Measurements from ENCODE around the gene CCT3. TPM values are rescaled to one million over a fixed set of nuclear protein-coding genes. Genes with fewer than 3 reads are reported as not detected.
A peak's percentile ranks its signal among the peaks of the same experiment; 100 is the strongest.

CCT3 gene
- total and polyA plus RNA-seq, 2 experiments from 2014 or later, result 405 to 618 TPM

DNA sequence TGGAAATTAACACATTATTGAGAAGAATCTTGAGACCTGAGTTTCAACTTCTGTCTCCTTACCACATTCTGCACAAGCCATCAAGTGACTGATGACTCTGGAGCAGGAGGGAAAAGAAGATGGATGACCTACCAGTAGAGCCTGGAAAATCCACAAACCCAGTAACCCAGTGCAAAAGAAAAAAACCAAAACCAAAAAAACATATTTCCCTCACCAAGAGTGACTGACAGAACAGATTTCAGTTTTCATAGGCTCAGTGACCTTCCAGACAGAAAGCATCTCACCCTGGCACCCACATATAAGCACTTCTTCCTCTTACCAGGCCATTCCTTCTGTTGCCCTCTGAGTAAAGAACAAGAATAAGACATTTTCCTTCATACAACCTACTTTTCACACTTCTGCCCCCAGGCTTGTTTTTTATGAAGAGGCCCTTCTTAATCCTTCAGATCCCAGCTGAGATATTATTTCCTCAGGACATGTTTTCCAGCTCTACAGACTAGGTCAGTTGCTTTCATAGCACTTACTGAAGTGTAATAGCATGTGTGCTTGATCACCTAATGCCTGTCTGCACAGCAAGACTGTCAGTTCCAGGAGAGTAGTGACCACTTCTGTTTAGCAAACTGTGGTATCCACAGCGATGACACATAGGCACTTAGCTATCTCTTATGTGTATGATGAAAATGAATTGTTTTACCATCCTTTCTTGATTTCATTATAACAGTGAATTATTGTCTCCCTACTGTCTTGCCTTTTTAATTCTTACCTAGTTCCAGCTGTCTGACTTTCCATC lies 4.3 kb upstream of the CCT3 start (continued):
- no peak for TF ChIP-seq CREB1 (CRISPR knock-in tag; IDR thresholded peaks at IDR 0.05; ENCODE audit: low read depth)
- TF ChIP-seq JUNB (IDR thresholded peaks at IDR 0.05; ENCODE audit: unreplicated experiment), result no peak

- peaks cover 38% of the 10 kb centered on the region for H4K20me1 ChIP-seq (replicated peaks; ENCODE audit: insufficient read depth)
- H3K27me3 ChIP-seq (ENCODE audit: insufficient read depth), result no peaks in the 10 kb centered on the region
- peaks cover 9% of the 10 kb centered on the region for H3K4me1 ChIP-seq (ENCODE audit: insufficient read depth)
- peak overlapping the region; percentile 95 for H3K4me3 ChIP-seq
- Mint-ChIP-seq H3K27me3 (ENCODE audit: insufficient read depth, low read depth, poor library complexity) (peaks cover 10% of the 10 kb centered on the region), H3K4me1 (peaks cover 13% of the 10 kb centered on the region), H3K9me3 (peaks cover 6% of the 10 kb centered on the region; the same call in 1 of the 3 replicates), H3K27ac (peak overlapping the region; percentile 98), H3K36me3 (ENCODE audit: low read depth) (peaks cover 53% of the 10 kb centered on the region), H3K4me3 (peak overlapping the region; percentile 100)
- H3K79me2 ChIP-seq (replicated peaks; ENCODE audit: insufficient read depth), result peaks cover 51% of the 10 kb centered on the region
- H3F3A ChIP-seq (replicated peaks; ENCODE audit: low read depth), result peaks cover 18% of the 10 kb centered on the region
- H3K4me2 ChIP-seq, result peak overlapping the region; percentile 85
- no peak for ATAC-seq
- 0 out of 2 replicates have a peak overlapping the region, but pooled peaks have one; percentile 54 for H2AFZ ChIP-seq
- DNase-seq (ENCODE audit: low spot score), result no peak
- peaks cover 27% of the 10 kb centered on the region for H3K36me3 ChIP-seq (ENCODE audit: insufficient read depth)
- H3K27ac ChIP-seq (ENCODE audit: low read depth), result peak overlapping the region; percentile 72; the same call in 1 of the 2 replicates
- H3K9me2 ChIP-seq (ENCODE audit: insufficient read depth), result no peaks in the 10 kb centered on the region
- no peak for TF ChIP-seq ZNF114 (CRISPR knock-in tag; IDR thresholded peaks at IDR 0.05)
- TF ChIP-seq NANOG (IDR thresholded peaks at IDR 0.05; ENCODE audit: borderline replicate concordance), result no peak
- no peak for TF ChIP-seq STAT1 (IDR thresholded peaks at IDR 0.05; ENCODE audit: unreplicated experiment)
- no peak for TF ChIP-seq REST (IDR thresholded peaks at IDR 0.05; ENCODE audit: unreplicated experiment)
- TF ChIP-seq CREB1 (CRISPR knock-in tag; IDR thresholded peaks at IDR 0.05; ENCODE audit: low read depth), result no peak
- TF ChIP-seq, protein P1, sequence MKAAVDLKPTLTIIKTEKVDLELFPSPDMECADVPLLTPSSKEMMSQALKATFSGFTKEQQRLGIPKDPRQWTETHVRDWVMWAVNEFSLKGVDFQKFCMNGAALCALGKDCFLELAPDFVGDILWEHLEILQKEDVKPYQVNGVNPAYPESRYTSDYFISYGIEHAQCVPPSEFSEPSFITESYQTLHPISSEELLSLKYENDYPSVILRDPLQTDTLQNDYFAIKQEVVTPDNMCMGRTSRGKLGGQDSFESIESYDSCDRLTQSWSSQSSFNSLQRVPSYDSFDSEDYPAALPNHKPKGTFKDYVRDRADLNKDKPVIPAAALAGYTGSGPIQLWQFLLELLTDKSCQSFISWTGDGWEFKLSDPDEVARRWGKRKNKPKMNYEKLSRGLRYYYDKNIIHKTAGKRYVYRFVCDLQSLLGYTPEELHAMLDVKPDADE (IDR thresholded peaks at IDR 0.05), result no peak
- no peak for TF ChIP-seq POLR2AphosphoS5 (IDR thresholded peaks at IDR 0.05; ENCODE audit: low read depth)
- no peak for TF ChIP-seq EZH2phosphoT487 (IDR thresholded peaks at IDR 0.05; ENCODE audit: unreplicated experiment)
- no peak for TF ChIP-seq EZH2 (IDR thresholded peaks at IDR 0.05; ENCODE audit: low read depth, unreplicated experiment)
- no peak for TF ChIP-seq ZNF331 (CRISPR knock-in tag; IDR thresholded peaks at IDR 0.05; ENCODE audit: low read depth)
- no peak for TF ChIP-seq CTCF (conservative IDR thresholded peaks at IDR 0.05; ENCODE audit: low read depth in 2 of 2)
Measured at GRCh38 chr1:156337888-156338179, 258 bp downstream of the CCT3 start.

Data from GM23338 (cell line).